Mesothelial cell of epicardium (in vitro differentiated cells): ENCODE data around the gene FZD10. TPM values are rescaled to one million over a fixed set of nuclear protein-coding genes. Genes with fewer than 3 reads are reported as not detected.

ENCODE experiments used
- DNase-seq, 2 experiments: peaks; one replicate each; pipeline ENCODE4 v3.0.0; 2021; ENCODE audit warnings: low spot score in 2 of 2; ENCODE audit not compliant: unreplicated experiment in 2 of 2
- H3K27ac Mint-ChIP-seq: 2 replicates; pipeline ENCODE4 v1.8.0; 2021; ENCODE audit warnings: mixed read lengths
- H3K27me3 Mint-ChIP-seq: 2 replicates; pipeline ENCODE4 v1.8.0; 2021; ENCODE audit warnings: low read depth, mixed read lengths
- H3K36me3 Mint-ChIP-seq: 2 replicates; pipeline ENCODE4 v1.8.0; 2021; ENCODE audit warnings: mixed read lengths
- H3K4me1 Mint-ChIP-seq: 2 replicates; pipeline ENCODE4 v1.8.0; 2021; ENCODE audit warnings: mixed read lengths
- H3K4me3 Mint-ChIP-seq: 2 replicates; pipeline ENCODE4 v1.8.0; 2021; ENCODE audit warnings: mild to moderate bottlenecking, moderate library complexity, mixed read lengths
- H3K9me3 Mint-ChIP-seq: 2 replicates; pipeline ENCODE4 v1.8.0; 2021; ENCODE audit warnings: mixed read lengths
- total RNA-seq: library from RNA; stranded (reverse); gene quantifications from 3 replicates; pipeline ENCODE4 v1.2.1, GENCODE V29; 2021
- TF ChIP-seq, protein P1 (sequence below): fragments of 200-600 bp; sonication (generic); IDR thresholded peaks from one replicate; pipeline ENCODE4 v1.5.0; 2021; ENCODE audit warnings: antibody characterized with exemption; ENCODE audit not compliant: unreplicated experiment

Gene FZD10
- total RNA-seq, 1 donor from 2014 or later = 2.5 TPM

DNA sequence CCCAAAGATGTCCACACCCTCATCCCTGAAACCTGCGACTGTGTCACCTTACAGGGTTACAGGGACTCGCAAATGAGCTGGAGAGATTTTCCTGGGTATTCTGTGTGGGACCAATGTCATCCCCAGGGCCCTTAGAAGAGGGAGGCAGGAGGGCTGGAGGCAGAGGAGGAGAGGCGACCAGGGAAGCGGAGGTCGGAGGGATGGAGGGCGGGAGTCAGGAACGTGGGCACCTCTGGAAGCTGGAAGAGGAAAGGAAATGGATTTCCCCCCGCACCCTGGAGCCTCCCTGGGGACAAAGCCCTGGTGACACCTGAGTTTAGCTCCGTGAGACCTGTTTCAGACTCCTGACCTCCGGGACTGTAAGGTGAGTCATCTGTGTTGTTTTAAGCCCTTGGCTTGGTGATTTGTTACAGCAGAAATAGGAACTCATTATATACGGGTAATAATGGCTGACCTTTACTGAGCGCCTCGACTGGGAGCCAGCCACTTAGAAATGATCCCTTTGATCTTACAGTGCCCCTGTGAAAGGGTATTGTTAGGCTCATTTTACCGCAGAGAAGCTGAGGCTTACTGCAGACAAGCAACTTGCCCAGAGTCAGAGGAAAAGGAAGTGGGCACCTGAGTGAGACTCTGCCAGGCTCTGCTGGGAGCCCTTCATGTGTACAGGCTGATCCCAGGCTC lies 29.3 kb upstream of the FZD10 start:
- no peak for DNase-seq
- Mint-ChIP-seq H3K36me3 (no peaks in the 10 kb centered on the region), H3K4me3 (no peak overlapping the region), H3K4me1 (peaks cover 29% of the 10 kb centered on the region), H3K9me3 (no peaks in the 10 kb centered on the region), H3K27me3 (peaks cover 64% of the 10 kb centered on the region), H3K27ac (no peak overlapping the region)
- TF ChIP-seq, protein P1, sequence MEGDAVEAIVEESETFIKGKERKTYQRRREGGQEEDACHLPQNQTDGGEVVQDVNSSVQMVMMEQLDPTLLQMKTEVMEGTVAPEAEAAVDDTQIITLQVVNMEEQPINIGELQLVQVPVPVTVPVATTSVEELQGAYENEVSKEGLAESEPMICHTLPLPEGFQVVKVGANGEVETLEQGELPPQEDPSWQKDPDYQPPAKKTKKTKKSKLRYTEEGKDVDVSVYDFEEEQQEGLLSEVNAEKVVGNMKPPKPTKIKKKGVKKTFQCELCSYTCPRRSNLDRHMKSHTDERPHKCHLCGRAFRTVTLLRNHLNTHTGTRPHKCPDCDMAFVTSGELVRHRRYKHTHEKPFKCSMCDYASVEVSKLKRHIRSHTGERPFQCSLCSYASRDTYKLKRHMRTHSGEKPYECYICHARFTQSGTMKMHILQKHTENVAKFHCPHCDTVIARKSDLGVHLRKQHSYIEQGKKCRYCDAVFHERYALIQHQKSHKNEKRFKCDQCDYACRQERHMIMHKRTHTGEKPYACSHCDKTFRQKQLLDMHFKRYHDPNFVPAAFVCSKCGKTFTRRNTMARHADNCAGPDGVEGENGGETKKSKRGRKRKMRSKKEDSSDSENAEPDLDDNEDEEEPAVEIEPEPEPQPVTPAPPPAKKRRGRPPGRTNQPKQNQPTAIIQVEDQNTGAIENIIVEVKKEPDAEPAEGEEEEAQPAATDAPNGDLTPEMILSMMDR = no peak

DNA sequence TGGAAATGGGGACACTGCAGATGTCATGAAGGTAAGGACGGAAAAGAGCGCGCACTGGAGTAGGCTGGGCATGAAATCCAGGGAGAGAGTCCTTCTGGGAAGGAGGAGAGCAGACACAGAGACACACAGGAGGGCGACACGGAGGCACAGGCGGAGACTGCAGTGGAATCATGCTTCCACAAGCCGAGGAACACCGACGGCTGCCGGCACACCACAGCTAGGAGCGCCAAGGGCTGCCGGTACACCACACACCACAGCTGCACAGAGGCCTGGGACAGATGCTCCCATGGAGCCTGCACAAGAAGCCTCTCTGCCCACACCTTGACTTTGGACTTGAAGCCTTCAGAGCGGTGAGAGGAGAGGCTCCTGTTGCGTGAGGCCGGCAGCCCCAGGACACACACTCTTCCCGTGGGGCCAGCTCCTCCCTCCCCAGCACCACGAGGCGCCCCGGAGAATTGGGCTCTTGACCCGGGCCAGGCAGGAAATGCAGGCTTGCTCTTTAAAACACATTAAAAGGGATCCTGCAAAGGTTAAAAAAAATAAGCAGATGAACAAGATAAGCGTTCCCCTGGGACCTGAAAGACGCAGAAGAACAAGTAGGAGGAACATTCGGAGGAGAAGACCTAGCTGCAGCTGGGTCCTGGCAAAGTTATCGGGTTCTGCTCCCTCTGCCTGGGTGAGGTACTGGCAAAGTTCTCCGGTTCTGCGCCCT lies 28.3 kb upstream of the FZD10 start:
- Mint-ChIP-seq H3K27ac (no peak overlapping the region), H3K36me3 (no peaks in the 10 kb centered on the region), H3K4me3 (no peak overlapping the region), H3K9me3 (no peaks in the 10 kb centered on the region), H3K27me3 (peaks cover 66% of the 10 kb centered on the region), H3K4me1 (peaks cover 26% of the 10 kb centered on the region)
- no peak for DNase-seq
- TF ChIP-seq, protein P1 = no peak

DNA sequence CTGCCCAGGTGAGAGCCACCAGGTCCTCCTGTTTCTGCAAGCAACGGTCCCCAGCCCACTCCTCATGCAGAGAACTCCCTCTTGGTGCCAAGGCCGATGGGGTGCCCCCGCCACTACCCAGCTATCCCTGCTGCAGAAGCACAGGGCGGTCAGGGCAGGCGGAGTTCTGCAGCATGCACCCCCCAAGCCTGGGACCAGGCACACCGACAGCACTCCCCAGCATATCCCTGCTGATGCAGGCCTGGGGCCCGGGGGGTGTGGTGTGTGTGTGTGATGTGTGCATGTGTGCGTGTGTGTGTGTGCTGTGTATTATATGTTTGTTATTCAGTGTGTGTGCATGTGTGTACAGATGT lies 27.7 kb upstream of the FZD10 start:
- Mint-ChIP-seq H3K4me1 (peaks cover 26% of the 10 kb centered on the region), H3K36me3 (no peaks in the 10 kb centered on the region), H3K4me3 (no peak overlapping the region), H3K27me3 (peaks cover 66% of the 10 kb centered on the region), H3K9me3 (no peaks in the 10 kb centered on the region), H3K27ac (no peak overlapping the region)
- no peak for DNase-seq
- TF ChIP-seq, protein P1 = no peak

DNA sequence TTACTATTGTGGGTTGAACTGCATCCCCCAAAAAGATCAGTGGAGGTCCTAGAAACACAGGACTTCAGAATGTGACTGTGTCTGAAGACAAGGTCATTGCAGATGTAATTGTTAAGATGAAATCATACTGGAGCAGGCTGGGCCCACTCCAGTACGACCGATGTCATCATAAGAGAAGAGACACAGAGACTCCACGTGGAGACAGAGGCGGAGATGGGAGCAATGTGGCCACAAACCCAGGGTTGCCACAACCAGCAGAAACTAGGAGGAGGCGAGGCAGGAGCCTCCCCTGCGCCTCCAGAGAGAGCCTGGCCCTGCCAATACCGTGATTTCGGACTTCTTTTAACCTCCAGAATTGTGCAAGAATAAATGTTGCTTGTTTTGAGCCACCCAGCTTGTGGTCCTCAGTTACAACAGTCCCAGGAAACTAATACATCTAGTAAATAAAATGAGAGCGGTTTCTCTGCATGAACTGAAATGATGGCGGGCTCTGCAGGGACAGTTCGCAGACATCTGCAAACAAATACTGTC lies 25.7 kb upstream of the FZD10 start:
- H3K27me3 Mint-ChIP-seq = peaks cover 61% of the 10 kb centered on the region
- DNase-seq = no peak

DNA sequence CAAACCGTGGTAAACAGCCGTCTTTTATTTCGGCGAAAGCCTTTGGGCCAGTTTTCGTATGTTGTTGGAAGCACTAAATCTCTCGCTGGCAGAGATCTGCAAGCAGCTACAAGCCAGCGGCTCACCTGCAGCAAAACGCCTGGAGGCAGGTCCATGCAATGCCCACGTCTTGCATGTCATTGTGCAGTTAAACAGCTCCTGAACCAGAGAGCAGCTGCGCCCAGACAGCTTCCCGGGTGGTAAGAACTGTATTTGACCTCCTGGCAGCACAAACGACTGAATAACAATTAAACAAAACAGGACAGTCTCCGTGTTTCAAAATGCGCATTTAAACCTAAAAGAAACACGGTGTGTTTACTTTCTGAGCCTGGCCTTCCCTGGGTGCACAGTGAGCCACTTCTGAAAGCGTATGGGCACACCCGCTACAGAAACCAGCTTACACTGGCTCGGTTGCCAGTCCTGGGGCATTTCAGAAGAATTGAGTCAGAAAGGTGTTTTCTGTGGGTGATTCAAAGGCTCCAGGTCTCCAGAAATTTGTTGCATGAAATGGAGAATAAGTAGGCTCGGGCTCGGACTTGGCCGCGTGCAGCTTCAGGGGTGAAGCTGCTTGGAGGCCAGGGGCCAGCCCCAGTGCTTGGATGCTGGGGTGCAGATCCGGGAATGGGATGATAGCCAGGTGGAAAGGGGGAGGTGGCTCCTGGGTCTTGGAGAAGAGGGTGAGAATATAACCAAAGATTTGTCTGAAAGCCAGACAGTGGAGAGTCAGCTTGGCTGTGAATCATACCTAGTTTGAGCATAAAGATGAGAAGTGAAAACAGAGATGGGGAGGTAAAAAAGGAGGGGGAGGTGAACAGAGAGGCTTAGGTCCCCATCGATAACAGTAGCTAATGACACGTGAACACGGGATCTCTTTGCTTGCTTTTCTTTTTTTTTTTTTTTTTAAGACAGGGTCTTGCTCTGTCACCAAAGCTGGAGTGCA lies 24.9 kb upstream of the FZD10 start:
- TF ChIP-seq, protein P1 = no peak
- peaks cover 19% of the 10 kb centered on the region for H3K4me1 Mint-ChIP-seq
- H3K27me3 Mint-ChIP-seq = peaks cover 59% of the 10 kb centered on the region
- no peaks in the 10 kb centered on the region for H3K9me3 Mint-ChIP-seq
- H3K27ac Mint-ChIP-seq = no peak overlapping the region
- DNase-seq = no peak
- no peak overlapping the region for H3K4me3 Mint-ChIP-seq
- no peaks in the 10 kb centered on the region for H3K36me3 Mint-ChIP-seq

More for the DNA sequence above, 25.7 kb upstream of the FZD10 start:
- H3K27ac Mint-ChIP-seq = no peak overlapping the region
- H3K4me3 Mint-ChIP-seq = no peak overlapping the region
- no peaks in the 10 kb centered on the region for H3K9me3 Mint-ChIP-seq
- no peaks in the 10 kb centered on the region for H3K36me3 Mint-ChIP-seq
- peaks cover 19% of the 10 kb centered on the region for H3K4me1 Mint-ChIP-seq
- TF ChIP-seq, protein P1 = no peak
